Neural progenitor cell (in vitro differentiated cells): Measurements from ENCODE around the gene HSD17B1. TPM values are rescaled to one million over a fixed set of nuclear protein-coding genes. Genes with fewer than 3 reads are reported as not detected.

Source experiments
- DNase-seq: peaks from one replicate; pipeline ENCODE4 v3.0.0-alpha.2; 2016; ENCODE audit warnings: low spot score
- H2AFZ ChIP-seq: fragments of 200-600 bp; sonication (generic); replicated peaks from 2 replicates; pipeline ENCODE4 v1.6.1; 2016; ENCODE audit warnings: antibody characterized with exemption
- H3F3A ChIP-seq: fragments of 200-600 bp; sonication (generic); 2 replicates; pipeline ENCODE4 v1.6.1; 2016; ENCODE audit warnings: antibody characterized with exemption, low read depth
- H3K27ac ChIP-seq: fragments of 200-600 bp; sonication (generic); 2 replicates; pipeline ENCODE4 v1.5.1; 2016; ENCODE audit warnings: mild to moderate bottlenecking
- H3K27me3 ChIP-seq: fragments of 200-600 bp; sonication (generic); 2 replicates; pipeline ENCODE4 v1.6.1; 2016; ENCODE audit warnings: mild to moderate bottlenecking, moderate library complexity
- H3K36me3 ChIP-seq: fragments of 200-600 bp; sonication (generic); 2 replicates; pipeline ENCODE4 v1.5.1; 2016
- H3K4me1 ChIP-seq: fragments of 200-600 bp; sonication (generic); 2 replicates; pipeline ENCODE4 v1.6.1; 2016; ENCODE audit warnings: mixed run types
- H3K4me2 ChIP-seq: fragments of 200-600 bp; sonication (generic); 2 replicates; pipeline ENCODE4 v1.6.1; 2016
- H3K4me3 ChIP-seq: fragments of 200-600 bp; sonication (generic); 2 replicates; pipeline ENCODE4 v1.5.1; 2016
- H3K79me2 ChIP-seq: fragments of 200-600 bp; sonication (generic); 2 replicates; pipeline ENCODE4 v1.6.1; 2016; ENCODE audit warnings: low read depth
- H3K9ac ChIP-seq: fragments of 200-600 bp; sonication (generic); 2 replicates; pipeline ENCODE4 v1.6.1; 2016
- H3K9me3 ChIP-seq: fragments of 200-600 bp; sonication (generic); 2 replicates; pipeline ENCODE4 v1.5.1; 2016; ENCODE audit warnings: low read depth
- H4K20me1 ChIP-seq: fragments of 200-600 bp; sonication (generic); 2 replicates; pipeline ENCODE4 v1.6.1; 2016; ENCODE audit warnings: low read depth
- H3K27ac Mint-ChIP-seq: 3 replicates; pipeline ENCODE4 v1.8.0; 2021; ENCODE audit warnings: mixed read lengths
- H3K27me3 Mint-ChIP-seq: 2 replicates; pipeline ENCODE4 v1.8.0; 2022; ENCODE audit warnings: low read depth, mild to moderate bottlenecking, inconsistent platforms, moderate library complexity, mixed read lengths; ENCODE audit not compliant: insufficient read depth
- H3K36me3 Mint-ChIP-seq: 3 replicates; pipeline ENCODE4 v1.8.0; 2021; ENCODE audit warnings: mixed read lengths
- H3K4me1 Mint-ChIP-seq: 3 replicates; pipeline ENCODE4 v1.8.0; 2021; ENCODE audit warnings: mixed read lengths
- H3K4me3 Mint-ChIP-seq: 3 replicates; pipeline ENCODE4 v1.8.0; 2021; ENCODE audit warnings: mild to moderate bottlenecking, moderate library complexity, mixed read lengths
- H3K9me3 Mint-ChIP-seq: 3 replicates; pipeline ENCODE4 v1.8.0; 2020; ENCODE audit warnings: mixed read lengths
- CTCF ChIP-seq: fragments of 200-600 bp; sonication (generic); IDR thresholded peaks from 2 replicates; pipeline ENCODE4 v1.5.1; 2017; ENCODE audit warnings: antibody characterized with exemption, mild to moderate bottlenecking
- EZH2 ChIP-seq: fragments of 200-600 bp; sonication (generic); IDR thresholded peaks from 2 replicates; pipeline ENCODE4 v1.6.1; 2017; ENCODE audit warnings: antibody characterized with exemption, mild to moderate bottlenecking, moderate library complexity
- EZH2phosphoT487 ChIP-seq: fragments of 200-600 bp; sonication (generic); IDR thresholded peaks from 2 replicates; pipeline ENCODE4 v1.6.1; 2017; ENCODE audit warnings: antibody characterized with exemption
- total RNA-seq: library from RNA; depleted of rRNA; stranded (reverse); fragments of >200 nt; gene quantifications from 2 replicates; pipeline ENCODE4 v1.2.3, GENCODE V29; 2015; ENCODE audit warnings: low replicate concordance

HSD17B1 gene
- total RNA-seq, 1 donor from 2014 or later, result 2.2 TPM

DNA sequence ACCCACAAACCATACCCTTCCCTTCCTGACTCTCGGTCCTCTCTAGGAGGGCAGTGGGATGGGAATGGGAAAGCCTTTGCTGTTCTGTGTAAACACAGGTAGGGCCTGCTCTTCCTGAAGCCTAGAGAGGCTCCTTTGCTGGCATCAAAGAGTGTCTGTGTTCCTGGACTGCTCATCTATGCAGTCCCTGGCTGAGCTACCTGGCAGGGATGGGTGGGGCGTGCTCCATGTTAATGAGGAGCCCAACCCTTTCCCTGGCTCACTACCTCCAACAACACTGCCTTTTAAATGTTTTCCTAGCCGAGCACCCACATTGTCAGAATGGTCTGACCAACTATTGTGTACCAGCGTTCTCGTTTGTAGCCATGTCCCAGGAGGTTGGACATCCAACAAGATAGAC is 43.3 kb upstream of the HSD17B1 start:
- peaks cover 12% of the 10 kb centered on the region for H3K4me1 ChIP-seq
- H4K20me1 ChIP-seq, result no peaks in the 10 kb centered on the region
- TF ChIP-seq EZH2phosphoT487 (no peak), EZH2 (no peak), CTCF (no peak)
- Mint-ChIP-seq H3K27ac (no peak overlapping the region), H3K36me3 (peaks cover 28% of the 10 kb centered on the region), H3K4me3 (no peak overlapping the region), H3K27me3 (peaks cover 5% of the 10 kb centered on the region), H3K9me3 (no peaks in the 10 kb centered on the region), H3K4me1 (peaks cover 30% of the 10 kb centered on the region)
- H3K4me2 ChIP-seq, result no peak overlapping the region
- H3K9ac ChIP-seq, result no peak overlapping the region
- no peak overlapping the region for H3K4me3 ChIP-seq
- no peaks in the 10 kb centered on the region for H3K79me2 ChIP-seq
- H3K9me3 ChIP-seq, result no peaks in the 10 kb centered on the region
- H3K27me3 ChIP-seq, result no peaks in the 10 kb centered on the region
- no peak overlapping the region for H3K27ac ChIP-seq
- H3K36me3 ChIP-seq, result no peaks in the 10 kb centered on the region
- H3F3A ChIP-seq, result no peaks in the 10 kb centered on the region
- no peak for DNase-seq
- H2AFZ ChIP-seq, result no peak overlapping the region

- H3K27me3 ChIP-seq, result no peaks in the 10 kb centered on the region
- H3K4me3 ChIP-seq, result no peak overlapping the region
- Mint-ChIP-seq H3K27me3 (peaks cover 5% of the 10 kb centered on the region), H3K9me3 (no peaks in the 10 kb centered on the region), H3K36me3 (peaks cover 31% of the 10 kb centered on the region), H3K4me1 (peaks cover 32% of the 10 kb centered on the region), H3K27ac (no peak overlapping the region), H3K4me3 (no peak overlapping the region)
- H3K4me2 ChIP-seq, result no peak overlapping the region
- no peak overlapping the region for H3K9ac ChIP-seq
- no peaks in the 10 kb centered on the region for H3K9me3 ChIP-seq
- no peak for DNase-seq
- TF ChIP-seq EZH2 (no peak), CTCF (no peak), EZH2phosphoT487 (no peak)
- no peak overlapping the region for H3K27ac ChIP-seq
- no peaks in the 10 kb centered on the region for H4K20me1 ChIP-seq
- no peaks in the 10 kb centered on the region for H3K79me2 ChIP-seq
- peaks cover 12% of the 10 kb centered on the region for H3K4me1 ChIP-seq
- H3K36me3 ChIP-seq, result no peaks in the 10 kb centered on the region
- no peak overlapping the region for H2AFZ ChIP-seq
- H3F3A ChIP-seq, result no peaks in the 10 kb centered on the region
Measured at GRCh38 chr17:42509841-42510240, 42.9 kb upstream of the HSD17B1 start.

DNA sequence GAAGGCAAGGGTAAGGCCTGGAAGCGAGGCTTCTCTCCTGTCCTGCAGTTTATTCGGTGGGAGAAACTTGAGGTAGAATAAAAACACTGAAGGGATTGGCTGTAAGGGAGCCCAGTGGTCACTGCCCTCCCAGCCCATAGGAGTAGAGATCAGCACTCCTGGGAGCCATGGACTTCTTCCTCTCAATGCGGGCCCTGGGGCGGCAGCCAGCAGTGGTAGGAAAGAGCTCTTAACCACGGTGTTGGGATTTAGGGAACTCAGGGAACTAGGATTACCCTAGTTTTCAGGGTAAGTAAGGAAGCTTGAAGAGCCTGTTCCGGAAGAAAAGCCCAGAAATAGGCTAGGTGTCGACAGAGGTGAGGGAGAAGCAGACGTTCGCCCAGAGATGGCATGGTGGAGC is 40.5 kb upstream of the HSD17B1 start:
- Histone ChIP-seq H3K9me3 (no peaks in the 10 kb centered on the region), H3K4me3 (no peak overlapping the region), H4K20me1 (no peaks in the 10 kb centered on the region), H3K4me2 (no peak overlapping the region), H3F3A (no peaks in the 10 kb centered on the region), H3K27me3 (no peaks in the 10 kb centered on the region), H3K9ac (no peak overlapping the region), H3K4me1 (peaks cover 3% of the 10 kb centered on the region), H3K79me2 (no peaks in the 10 kb centered on the region), H3K36me3 (no peaks in the 10 kb centered on the region), H2AFZ (no peak overlapping the region), H3K27ac (no peak overlapping the region)
- H3K4me1 Mint-ChIP-seq, result peaks cover 24% of the 10 kb centered on the region
- no peaks in the 10 kb centered on the region for H3K9me3 Mint-ChIP-seq
- H3K36me3 Mint-ChIP-seq, result peaks cover 32% of the 10 kb centered on the region
- H3K4me3 Mint-ChIP-seq, result no peak overlapping the region
- peak overlapping the region; percentile 63 for H3K27ac Mint-ChIP-seq
- TF ChIP-seq CTCF (no peak), EZH2 (no peak), EZH2phosphoT487 (no peak)
- peaks cover 1% of the 10 kb centered on the region for H3K27me3 Mint-ChIP-seq
- no peak for DNase-seq
